ENCODE results near the gene P4HB. TPM values are rescaled to one million over a fixed set of nuclear protein-coding genes. Genes with fewer than 3 reads are reported as not detected.
A peak's percentile ranks its signal among the peaks of the same experiment; 100 is the strongest.

Gene P4HB
- total and polyA plus RNA-seq, 10 of the 15 experiments (the other 5 are each of a cell fraction or from before 2014, with no cell fraction given): 4.7 to 549 (median 361) TPM

- RAD21 ChIA-PET (ENCODE audit: unreplicated experiment): interaction anchor here (0.7 to 1.4 kb wide), 3 partner anchors 21 to 98 kb away, joined by 3 read pairs; partner anchors contain the start of gene P4HB
- CTCF ChIA-PET: interaction anchor here (0.8 to 1.9 kb wide), 5 partner anchors 25 to 150 kb away, joined by 3 to 8 read pairs (median 3); partner anchors contain the start of genes ARL16 and HGS
- Histone ChIP-seq H3K79me2 (ENCODE audit: control insufficient read depth, insufficient read depth, low read length) (peaks cover 13% of the 10 kb centered on the region), H3K9ac (ENCODE audit: control insufficient read depth, insufficient read depth, low read length) (peak within 1 kb of the TSS; percentile 86), H3K9me3 (replicated peaks; ENCODE audit: control insufficient read depth, insufficient read depth, low read length) (no peaks in the 10 kb centered on the region), H3K4me1 (ENCODE audit: control insufficient read depth, insufficient read depth, low read length) (peaks cover 16% of the 10 kb centered on the region), H3K36me3 (ENCODE audit: control insufficient read depth in 2 of 2, insufficient read depth in 2 of 2, low read length in 1 of 2) (no peaks in the 10 kb centered on the region), H4K20me1 (ENCODE audit: control insufficient read depth, insufficient read depth) (no peaks in the 10 kb centered on the region), H3K4me3 (peak within 1 kb of the TSS; percentile 96), H3K27ac (ENCODE audit: control insufficient read depth, insufficient read depth) (peak within 1 kb of the TSS; percentile 85), H3K4me2 (ENCODE audit: control insufficient read depth, insufficient read depth) (peak within 1 kb of the TSS; percentile 99), H2AFZ (ENCODE audit: control insufficient read depth, low read depth, low read length) (peak within 1 kb of the TSS; percentile 64), H3K27me3 (replicated peaks in 1 of 2; ENCODE audit: control insufficient read depth in 2 of 2, insufficient read depth in 2 of 2, low read length in 1 of 2) (no peaks in the 10 kb centered on the region)
- in situ Hi-C loops (cut with MboI) (no loop called here), intact Hi-C loops (cut with micrococcal nuclease; ENCODE audit: unreplicated experiment) (no loop called here)
- ATAC-seq (peak; percentile 80), FAIRE-seq (no peak), DNase-seq (ENCODE audit: low read depth, low spot score) (peak; percentile 72)
- WGBS (ENCODE audit: insufficient coverage, insufficient replicate concordance, low lambda C conversion rate, missing lambda C conversion rate): 3% methylated on average over 44 of the region's 76 CpGs
- POLR2A ChIA-PET: interaction anchor here (0.6 to 3.0 kb wide), 11 partner anchors 26 to 377 kb away, joined by 3 to 15 read pairs (median 4); partner anchors contain the start of genes CENPX, MRPL12 and P4HB
- SMC1A ChIA-PET (ENCODE audit: uncharacterized antibody, unreplicated experiment): interaction anchor here (1.3 to 1.8 kb wide), 2 partner anchors 26 to 98 kb away, joined by 5 to 6 read pairs; no protein-coding TSS in a partner anchor
- BruUV-seq (replicated peaks): TSS peak; percentile 96
- TF ChIP-seq PML (IDR thresholded peaks at IDR 0.05; ENCODE audit: low read length) (peak; percentile 56; the same call in 1 of the 2 replicates), E2F8 (IDR thresholded peaks at IDR 0.05; ENCODE audit: low read depth, partially characterized antibody) (no peak), BACH1 (IDR thresholded peaks at IDR 0.05; ENCODE audit: borderline replicate concordance) (peak; percentile 16; the same call in 1 of the 2 replicates), NR2C1 (IDR thresholded peaks at IDR 0.05) (no peak; the same call in none of the 2 replicates), SREBF2 (IDR thresholded peaks at IDR 0.05; ENCODE audit: low read length) (no peak), ZBTB11 (CRISPR knock-in tag; IDR thresholded peaks at IDR 0.05) (0 out of 2 replicates have a peak, but pooled peaks have one; percentile 1), NBN (IDR thresholded peaks at IDR 0.05) (0 out of 2 replicates have a peak, but pooled peaks have one; percentile 8), CUX1 (IDR thresholded peaks at IDR 0.05; ENCODE audit: insufficient replicate concordance, low read depth, low read length) (no peak), RELA (IDR thresholded peaks at IDR 0.05; ENCODE audit: borderline replicate concordance, partially characterized antibody) (no peak), CEBPB (IDR thresholded peaks at IDR 0.05; ENCODE audit: borderline replicate concordance in 1 of 2, low read depth in 2 of 2, low read length in 2 of 2) (no peak)
These were observed 27.0 kb downstream of the P4HB start, which contains the start of gene MCRIP1 for GRCh38 chr17:81833160-81833920. TSS of gene MCRIP1 (minus strand) at chr17:81833291. CDS start at chr17:81824506, 8,785 bp downstream.
